Neural crest cell (in vitro differentiated cells): ENCODE data around the gene MARK3. TPM values are rescaled to one million over a fixed set of nuclear protein-coding genes. Genes with fewer than 3 reads are reported as not detected.
A peak's percentile ranks its signal among the peaks of the same experiment; 100 is the strongest.

Experiments used
- DNase-seq: peaks from one replicate; pipeline ENCODE4 v3.0.0; 2021; ENCODE audit warnings: low read depth, mixed read lengths, low spot score
- H3K27ac Mint-ChIP-seq: one replicate; pipeline ENCODE4 v1.8.0; 2021; ENCODE audit warnings: mild to moderate bottlenecking, mixed read lengths; ENCODE audit not compliant: unreplicated experiment
- H3K27me3 Mint-ChIP-seq: 2 replicates; pipeline ENCODE4 v1.8.0; 2021; ENCODE audit warnings: low read depth, mild to moderate bottlenecking, mixed read lengths
- H3K36me3 Mint-ChIP-seq: 2 replicates; pipeline ENCODE4 v1.8.0; 2021; ENCODE audit warnings: low read depth, mild to moderate bottlenecking, mixed read lengths
- H3K4me1 Mint-ChIP-seq: 2 replicates; pipeline ENCODE4 v1.8.0; 2021; ENCODE audit warnings: mixed read lengths
- H3K4me3 Mint-ChIP-seq: one replicate; pipeline ENCODE4 v1.8.0; 2021; ENCODE audit warnings: mild to moderate bottlenecking, mixed read lengths
- H3K9me3 Mint-ChIP-seq: 2 replicates; pipeline ENCODE4 v1.8.0; 2021; ENCODE audit warnings: mixed read lengths
- CTCF ChIP-seq: fragments of 200-600 bp; sonication (generic); conservative IDR thresholded peaks from 2 replicates; pipeline ENCODE4 v1.5.0; 2021; ENCODE audit warnings: antibody characterized with exemption, mild to moderate bottlenecking
- total RNA-seq: library from RNA; stranded (reverse); gene quantifications from 2 replicates; pipeline ENCODE4 v1.2.1, GENCODE V29; 2021

The MARK3 gene
- total RNA-seq, 1 donor from 2014 or later: 98.8 TPM

- no peak overlapping the region for H3K4me3 Mint-ChIP-seq
- peaks cover 23% of the 10 kb centered on the region for H3K36me3 Mint-ChIP-seq
- no peak overlapping the region for H3K27ac Mint-ChIP-seq
- no peak for DNase-seq
- peaks cover 9% of the 10 kb centered on the region for H3K4me1 Mint-ChIP-seq
- no peaks in the 10 kb centered on the region for H3K27me3 Mint-ChIP-seq
- no peaks in the 10 kb centered on the region for H3K9me3 Mint-ChIP-seq
- TF ChIP-seq CTCF: no peak
Measured at GRCh38 chr14:103503296-103503695, 118.1 kb downstream of the MARK3 start.

- Mint-ChIP-seq H3K36me3 (peaks cover 23% of the 10 kb centered on the region), H3K4me3 (no peak overlapping the region), H3K27ac (peak overlapping the region; percentile 13), H3K4me1 (peaks cover 4% of the 10 kb centered on the region), H3K9me3 (no peaks in the 10 kb centered on the region), H3K27me3 (no peaks in the 10 kb centered on the region)
- peak; percentile 25 for TF ChIP-seq CTCF
- DNase-seq: no peak
Measured at GRCh38 chr14:103504991-103505565, 119.9 kb downstream of the MARK3 start.

- Mint-ChIP-seq H3K27me3 (no peaks in the 10 kb centered on the region), H3K36me3 (peaks cover 22% of the 10 kb centered on the region), H3K4me1 (no peaks in the 10 kb centered on the region), H3K4me3 (no peak overlapping the region), H3K9me3 (no peaks in the 10 kb centered on the region), H3K27ac (no peak overlapping the region)
- no peak for DNase-seq
- TF ChIP-seq CTCF: no peak
Measured at GRCh38 chr14:103507751-103508150, 122.5 kb downstream of the MARK3 start.

GRCh38 chr14:103508521-103509329, 123.5 kb downstream of the MARK3 start:
- peak overlapping the region; percentile 33 for H3K4me3 Mint-ChIP-seq
- H3K9me3 Mint-ChIP-seq: no peaks in the 10 kb centered on the region
- H3K27me3 Mint-ChIP-seq: no peaks in the 10 kb centered on the region
- no peaks in the 10 kb centered on the region for H3K4me1 Mint-ChIP-seq
- no peak for DNase-seq
- H3K36me3 Mint-ChIP-seq: peaks cover 15% of the 10 kb centered on the region
- no peak overlapping the region for H3K27ac Mint-ChIP-seq
- TF ChIP-seq CTCF: no peak

GRCh38 chr14:103509864-103510723, 124.9 kb downstream of the MARK3 start:
- Mint-ChIP-seq H3K36me3 (peaks cover 11% of the 10 kb centered on the region), H3K27me3 (no peaks in the 10 kb centered on the region), H3K4me1 (peaks cover 4% of the 10 kb centered on the region), H3K4me3 (peak overlapping the region; percentile 57), H3K27ac (no peak overlapping the region), H3K9me3 (no peaks in the 10 kb centered on the region)
- no peak for TF ChIP-seq CTCF
- DNase-seq: no peak
